Measurements from ENCODE around the gene MED26. TPM values are rescaled to one million over a fixed set of nuclear protein-coding genes. Genes with fewer than 3 reads are reported as not detected.
A peak's percentile ranks its signal among the peaks of the same experiment; 100 is the strongest.

MED26 gene
- total and polyA plus RNA-seq, 9 of the 15 experiments (the other 6 are each of a cell fraction or from before 2014, with no cell fraction given) = 0.71 to 15.1 (median 6.2) TPM

DNA sequence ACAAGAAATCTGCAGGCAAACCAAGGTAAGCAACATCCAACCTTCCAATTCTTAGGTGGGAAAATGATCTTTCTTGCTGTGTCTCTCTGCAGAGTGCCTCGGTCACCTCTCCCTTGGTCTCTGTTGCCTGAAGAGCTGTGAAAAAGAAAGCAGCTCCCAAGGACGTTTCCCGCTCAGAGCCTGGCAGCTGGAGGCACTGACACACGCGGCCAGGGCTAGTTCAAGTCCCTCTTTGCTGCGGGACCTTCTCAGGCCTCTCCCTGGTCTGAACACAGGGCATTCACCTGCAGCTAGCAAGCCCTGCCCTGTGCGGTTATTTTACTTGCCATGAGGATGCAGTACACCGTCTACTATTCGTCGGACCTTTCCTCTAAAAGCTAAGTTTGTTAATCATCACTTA is 3.8 kb downstream of the MED26 start:
- Histone ChIP-seq H3K4me3 (no peak overlapping the region), H3K4me1 (replicated peaks in 1 of 2; ENCODE audit: control insufficient read depth in 2 of 2, insufficient read depth in 2 of 2, low read length in 2 of 2) (peaks cover 8 to 23% of the 10 kb centered on the region in 2 experiments; a peak in 4 of 5 replicates), H3K9me1 (ENCODE audit: control insufficient read depth, insufficient read depth, low read length) (no peaks in the 10 kb centered on the region), H3K27ac (ENCODE audit: extremely low read depth, low read depth, low read length) (no peak overlapping the region), H3K4me2 (ENCODE audit: insufficient read depth, low read length) (no peak overlapping the region), H2AFZ (ENCODE audit: low read depth, low read length) (no peak overlapping the region), H3K27me3 (ENCODE audit: control insufficient read depth in 2 of 2, insufficient read depth in 2 of 2, low read length in 2 of 2) (no peaks in the 10 kb centered on the region), H4K20me1 (replicated peaks; ENCODE audit: control insufficient read depth, insufficient read depth, low read length) (peaks cover 76% of the 10 kb centered on the region), H3K9ac (ENCODE audit: insufficient read depth in 1 of 2, low read depth in 2 of 2, low read length in 2 of 2) (peak overlapping the region in 1 of 2 experiments; percentile 21; a peak in 2 of 4 replicates), H3K79me2 (ENCODE audit: control insufficient read depth, insufficient read depth, low read length) (peaks cover 96% of the 10 kb centered on the region), H3K36me3 (ENCODE audit: control insufficient read depth, insufficient read depth, low read length) (peaks cover 48% of the 10 kb centered on the region), H3K9me3 (replicated peaks; ENCODE audit: control insufficient read depth, insufficient read depth, low read depth, low read length) (no peaks in the 10 kb centered on the region)
- DNase-seq (ENCODE audit: extremely low read depth in 1 of 4, low spot score in 3 of 4) (no peak), ATAC-seq (no peak), FAIRE-seq (no peak)
- CTCF ChIA-PET (ENCODE audit: low intra/inter-chr PET ratio) = no interaction called here
- in situ Hi-C loops (cut with MboI) = no loop called here
- no TSS peak for BruUV-seq (replicated peaks)
- POLR2A ChIA-PET = interaction anchor here (0.6 to 5.0 kb wide), 6 partner anchors 10 to 40 kb away, joined by 3 to 52 read pairs (median 3); no protein-coding TSS in a partner anchor
- WGBS (ENCODE audit: insufficient coverage, low coverage, missing lambda C conversion rate) = 87% methylated on average over 10 of the region's 10 CpGs
- intact Hi-C loops (cut with micrococcal nuclease) = loop anchor here (10.0 kb wide), 1 partner anchor 79 kb away; the partner anchor contains the start of gene CHERP
- TF ChIP-seq, protein P1, sequence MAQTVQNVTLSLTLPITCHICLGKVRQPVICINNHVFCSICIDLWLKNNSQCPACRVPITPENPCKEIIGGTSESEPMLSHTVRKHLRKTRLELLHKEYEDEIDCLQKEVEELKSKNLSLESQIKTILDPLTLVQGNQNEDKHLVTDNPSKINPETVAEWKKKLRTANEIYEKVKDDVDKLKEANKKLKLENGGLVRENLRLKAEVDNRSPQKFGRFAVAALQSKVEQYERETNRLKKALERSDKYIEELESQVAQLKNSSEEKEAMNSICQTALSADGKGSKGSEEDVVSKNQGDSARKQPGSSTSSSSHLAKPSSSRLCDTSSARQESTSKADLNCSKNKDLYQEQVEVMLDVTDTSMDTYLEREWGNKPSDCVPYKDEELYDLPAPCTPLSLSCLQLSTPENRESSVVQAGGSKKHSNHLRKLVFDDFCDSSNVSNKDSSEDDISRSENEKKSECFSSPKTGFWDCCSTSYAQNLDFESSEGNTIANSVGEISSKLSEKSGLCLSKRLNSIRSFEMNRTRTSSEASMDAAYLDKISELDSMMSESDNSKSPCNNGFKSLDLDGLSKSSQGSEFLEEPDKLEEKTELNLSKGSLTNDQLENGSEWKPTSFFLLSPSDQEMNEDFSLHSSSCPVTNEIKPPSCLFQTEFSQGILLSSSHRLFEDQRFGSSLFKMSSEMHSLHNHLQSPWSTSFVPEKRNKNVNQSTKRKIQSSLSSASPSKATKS (CRISPR knock-in tag; IDR thresholded peaks at IDR 0.05) = no peak
- TF ChIP-seq ZNF347 (CRISPR knock-in tag; IDR thresholded peaks at IDR 0.05; ENCODE audit: low read depth) = no peak
- TF ChIP-seq MAZ (CRISPR knock-in tag; conservative IDR thresholded peaks at IDR 0.05 in 1 of 2, IDR thresholded peaks at IDR 0.05 in 1 of 2) = no peak
- TF ChIP-seq PCBP1 (IDR thresholded peaks at IDR 0.05; ENCODE audit: low read depth, low read length, poor library complexity, severe bottlenecking) = no peak
- TF ChIP-seq, protein P2, sequence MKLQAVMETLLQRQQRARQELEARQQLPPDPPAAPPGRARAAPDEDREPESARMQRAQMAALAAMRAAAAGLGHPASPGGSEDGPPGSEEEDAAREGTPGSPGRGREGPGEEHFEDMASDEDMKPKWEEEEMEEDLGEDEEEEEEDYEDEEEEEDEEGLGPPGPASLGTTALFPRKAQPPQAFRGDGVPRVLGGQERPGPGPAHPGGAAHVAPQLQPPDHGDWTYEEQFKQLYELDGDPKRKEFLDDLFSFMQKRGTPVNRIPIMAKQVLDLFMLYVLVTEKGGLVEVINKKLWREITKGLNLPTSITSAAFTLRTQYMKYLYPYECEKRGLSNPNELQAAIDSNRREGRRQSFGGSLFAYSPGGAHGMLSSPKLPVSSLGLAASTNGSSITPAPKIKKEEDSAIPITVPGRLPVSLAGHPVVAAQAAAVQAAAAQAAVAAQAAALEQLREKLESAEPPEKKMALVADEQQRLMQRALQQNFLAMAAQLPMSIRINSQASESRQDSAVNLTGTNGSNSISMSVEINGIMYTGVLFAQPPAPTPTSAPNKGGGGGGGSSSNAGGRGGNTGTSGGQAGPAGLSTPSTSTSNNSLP (IDR thresholded peaks at IDR 0.05; ENCODE audit: borderline replicate concordance, low read depth, low read length) = no peak
- TF ChIP-seq CBFB (CRISPR knock-in tag; IDR thresholded peaks at IDR 0.05) = no peak
- TF ChIP-seq NELFE (IDR thresholded peaks at IDR 0.05; ENCODE audit: insufficient read depth, insufficient read length) = no peak
- TF ChIP-seq, protein P3, sequence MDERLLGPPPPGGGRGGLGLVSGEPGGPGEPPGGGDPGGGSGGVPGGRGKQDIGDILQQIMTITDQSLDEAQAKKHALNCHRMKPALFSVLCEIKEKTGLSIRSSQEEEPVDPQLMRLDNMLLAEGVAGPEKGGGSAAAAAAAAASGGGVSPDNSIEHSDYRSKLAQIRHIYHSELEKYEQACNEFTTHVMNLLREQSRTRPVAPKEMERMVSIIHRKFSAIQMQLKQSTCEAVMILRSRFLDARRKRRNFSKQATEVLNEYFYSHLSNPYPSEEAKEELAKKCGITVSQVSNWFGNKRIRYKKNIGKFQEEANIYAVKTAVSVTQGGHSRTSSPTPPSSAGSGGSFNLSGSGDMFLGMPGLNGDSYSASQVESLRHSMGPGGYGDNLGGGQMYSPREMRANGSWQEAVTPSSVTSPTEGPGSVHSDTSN (CRISPR knock-in tag; IDR thresholded peaks at IDR 0.05; ENCODE audit: low read depth) = no peak
- TF ChIP-seq, protein P3 (tag; conservative IDR thresholded peaks at IDR 0.05; ENCODE audit: low read depth) = no peak
- no peak for TF ChIP-seq GATAD2A (IDR thresholded peaks at IDR 0.05)
- no peak for TF ChIP-seq MEF2A (IDR thresholded peaks at IDR 0.05; ENCODE audit: control insufficient read depth, low read depth, low read length)
- no peak for TF ChIP-seq FOXA1 (IDR thresholded peaks at IDR 0.05; ENCODE audit: borderline replicate concordance)
- TF ChIP-seq, protein P4, sequence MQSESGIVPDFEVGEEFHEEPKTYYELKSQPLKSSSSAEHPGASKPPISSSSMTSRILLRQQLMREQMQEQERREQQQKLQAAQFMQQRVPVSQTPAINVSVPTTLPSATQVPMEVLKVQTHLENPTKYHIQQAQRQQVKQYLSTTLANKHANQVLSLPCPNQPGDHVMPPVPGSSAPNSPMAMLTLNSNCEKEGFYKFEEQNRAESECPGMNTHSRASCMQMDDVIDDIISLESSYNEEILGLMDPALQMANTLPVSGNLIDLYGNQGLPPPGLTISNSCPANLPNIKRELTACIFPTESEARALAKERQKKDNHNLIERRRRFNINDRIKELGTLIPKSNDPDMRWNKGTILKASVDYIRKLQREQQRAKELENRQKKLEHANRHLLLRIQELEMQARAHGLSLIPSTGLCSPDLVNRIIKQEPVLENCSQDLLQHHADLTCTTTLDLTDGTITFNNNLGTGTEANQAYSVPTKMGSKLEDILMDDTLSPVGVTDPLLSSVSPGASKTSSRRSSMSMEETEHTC (IDR thresholded peaks at IDR 0.05) = no peak
- no peak for TF ChIP-seq ZNF766 (CRISPR knock-in tag; conservative IDR thresholded peaks at IDR 0.05)

Measured in K562 (cell line).